HG03558 (cell line): ENCODE data around the gene SBF1.
"Not testable (repeated sequence)": the region's sequence is repeated elsewhere in the genome, so short reads cannot be mapped to it uniquely, and the experiment has no call there.

ENCODE experiments used
- ATAC-seq: cut with Tn5 transposase; IDR thresholded peaks from one replicate; pipeline ENCODE4 v1.9.1; 2021; ENCODE audit warnings: moderate number of reproducible peaks; ENCODE audit not compliant: unreplicated experiment; ENCODE audit errors: extremely low read depth

The SBF1 gene

DNA sequence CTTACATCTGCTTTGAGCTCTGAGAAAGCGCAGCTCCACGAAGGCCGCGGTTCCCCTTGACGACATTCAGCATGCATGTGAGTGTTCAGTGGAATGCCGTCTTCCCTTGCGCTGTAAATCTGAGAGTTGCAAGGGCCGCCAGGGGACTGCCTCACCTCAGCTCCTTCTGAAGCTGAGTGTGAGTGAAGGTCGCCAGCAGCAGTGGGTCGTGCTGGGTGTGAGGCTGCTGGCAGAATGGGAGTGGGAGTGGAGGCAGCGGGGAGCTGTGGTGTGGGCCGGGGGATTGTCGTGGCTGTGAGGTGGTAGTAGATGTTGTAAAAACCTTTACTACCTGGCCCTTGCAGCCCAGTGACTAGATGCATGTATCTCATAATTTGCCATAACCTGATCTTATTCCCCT, 66.5 kb downstream of the SBF1 start:
- ATAC-seq = no peak

DNA sequence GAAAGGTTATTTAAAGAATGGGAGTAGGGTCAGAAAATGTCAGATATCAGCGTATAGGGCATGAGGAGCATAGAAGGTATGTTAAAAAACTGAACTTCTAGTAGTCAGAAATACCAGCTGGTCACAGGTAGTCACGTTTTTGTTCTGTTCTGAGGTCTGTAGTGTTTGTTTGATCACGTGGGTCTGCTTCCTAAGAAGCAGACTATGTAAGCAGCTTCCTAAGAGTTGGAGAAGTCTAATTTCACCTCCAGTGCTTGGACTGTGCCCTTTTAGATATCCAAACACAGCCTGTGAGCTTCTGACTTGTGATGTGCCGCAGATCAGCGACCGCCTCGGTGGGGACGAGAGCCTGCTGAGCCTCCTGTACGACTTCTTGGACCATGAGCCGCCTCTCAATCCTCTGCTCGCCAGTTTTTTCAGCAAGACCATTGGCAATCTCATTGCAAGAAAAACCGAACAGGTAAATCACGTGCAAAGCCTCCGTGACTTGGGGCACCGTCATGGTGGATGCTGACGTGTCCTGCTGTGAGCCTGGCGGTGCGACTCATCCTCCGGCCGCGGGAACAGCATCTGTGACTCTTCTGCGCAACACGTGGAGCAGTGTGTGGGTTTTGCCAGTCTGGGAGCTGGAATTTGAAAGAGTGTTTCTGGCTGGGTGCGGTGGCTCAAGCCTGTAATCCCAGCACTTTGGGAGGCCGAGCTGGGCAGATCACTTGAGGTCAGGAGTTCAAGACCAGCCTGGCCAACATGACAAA, 68.2 kb downstream of the SBF1 start:
- no peak for ATAC-seq

DNA sequence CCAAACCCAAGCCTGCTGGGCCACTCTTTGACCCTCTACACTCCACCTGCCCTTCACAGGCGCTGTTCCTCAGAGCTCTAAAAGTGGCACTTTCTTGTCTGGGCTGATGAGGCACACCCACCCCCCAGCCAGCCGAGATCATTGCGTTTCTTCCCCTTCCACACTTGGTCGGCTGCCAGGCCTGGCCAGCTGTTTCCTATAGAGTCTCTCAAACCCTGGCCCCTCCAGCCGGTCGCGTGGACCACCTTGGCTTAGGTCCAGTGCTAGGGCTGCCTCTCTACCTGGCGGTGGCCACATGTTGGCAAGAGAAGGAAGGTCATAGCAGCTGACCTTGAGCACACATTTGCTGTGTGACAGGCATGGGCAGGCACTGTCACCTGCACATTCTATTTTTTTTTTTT, 71.1 kb downstream of the SBF1 start:
- ATAC-seq = no peak

DNA sequence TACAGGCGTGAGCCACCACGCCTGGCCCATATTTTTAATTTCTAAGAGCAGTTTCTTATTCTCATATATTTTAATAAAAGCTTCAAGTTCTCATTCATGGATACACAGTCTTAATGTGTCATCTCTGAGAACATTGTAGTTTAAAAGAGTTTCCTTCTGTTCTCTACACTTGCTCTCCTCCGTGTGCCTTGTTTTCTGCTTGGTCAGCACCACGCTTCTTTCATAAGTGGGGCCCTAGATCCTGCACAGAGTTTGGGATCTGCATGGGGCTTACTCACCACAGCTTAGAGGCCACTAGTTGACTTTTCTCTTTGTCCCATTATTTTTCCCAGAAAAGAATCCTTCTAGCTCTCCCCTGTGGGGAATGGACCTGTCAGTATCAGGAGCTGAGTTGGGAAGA, 72.9 kb downstream of the SBF1 start:
- ATAC-seq = no peak

DNA sequence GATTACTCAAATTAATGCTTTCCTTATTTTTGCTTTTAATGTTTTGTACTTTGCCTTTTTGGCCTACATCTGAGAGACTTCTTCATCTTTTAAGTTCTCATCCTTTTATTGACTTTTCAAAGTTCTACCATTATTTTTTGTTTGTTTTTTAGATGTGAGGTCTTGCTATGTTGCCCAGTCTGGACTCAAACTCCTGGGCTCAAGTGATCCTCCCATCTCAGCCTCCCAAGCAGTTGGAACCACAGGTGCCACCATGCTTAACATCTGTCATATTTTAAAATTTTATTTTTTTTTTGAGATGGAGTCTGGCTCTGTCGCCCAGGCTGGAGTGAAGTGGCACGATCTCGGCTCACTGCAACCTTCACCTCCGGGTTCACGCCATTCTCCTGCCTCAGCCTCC, 73.9 kb downstream of the SBF1 start:
- no peak for ATAC-seq

DNA sequence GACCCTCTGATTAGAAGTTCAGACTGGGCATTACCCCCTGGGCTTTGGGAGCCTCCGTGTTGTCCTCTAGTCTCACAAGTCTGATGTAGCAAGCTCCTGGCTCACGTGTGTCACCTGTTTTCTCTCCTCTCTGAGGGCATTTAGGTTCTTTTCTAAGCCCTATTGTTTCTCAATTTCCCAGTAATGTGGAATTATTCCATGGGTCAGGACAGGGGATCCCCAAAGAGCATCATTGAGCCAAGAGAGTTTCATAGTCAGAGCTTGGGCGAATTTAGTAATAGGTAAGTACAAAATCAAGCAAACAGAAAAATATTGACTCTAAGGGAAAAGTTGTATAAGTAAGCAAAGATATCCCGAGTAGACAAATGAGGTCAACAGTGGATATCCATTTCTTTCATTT, 74.4 kb downstream of the SBF1 start:
- ATAC-seq = no peak

DNA sequence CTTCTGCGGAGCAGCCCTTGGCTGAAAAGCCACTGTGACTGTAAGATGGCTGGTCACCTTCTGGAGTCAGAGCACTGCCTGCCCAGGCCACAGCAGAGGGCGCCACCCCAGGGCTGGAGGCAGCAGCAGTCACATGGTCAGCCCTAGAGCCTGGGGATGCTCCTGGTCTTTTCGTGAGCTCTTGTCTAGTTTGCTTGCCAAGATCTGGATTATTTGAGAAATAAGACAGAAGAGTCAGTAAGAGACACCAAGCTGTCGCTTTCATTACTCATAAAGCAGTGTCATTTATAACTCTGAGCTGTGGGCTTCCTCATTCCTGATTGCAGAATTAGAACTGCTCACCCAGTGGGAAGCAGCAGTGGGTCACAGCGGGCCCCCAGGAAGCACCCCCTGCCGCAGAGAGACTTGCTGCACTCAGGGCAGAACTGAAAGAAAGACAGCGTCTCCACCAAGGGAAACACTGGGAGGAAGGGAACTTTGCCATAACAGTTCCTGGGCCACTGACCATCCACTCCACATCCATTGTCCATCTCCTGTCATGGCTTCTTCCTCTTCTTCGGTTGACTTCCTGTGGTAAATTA, 75.0 kb downstream of the SBF1 start:
- ATAC-seq = no peak

DNA sequence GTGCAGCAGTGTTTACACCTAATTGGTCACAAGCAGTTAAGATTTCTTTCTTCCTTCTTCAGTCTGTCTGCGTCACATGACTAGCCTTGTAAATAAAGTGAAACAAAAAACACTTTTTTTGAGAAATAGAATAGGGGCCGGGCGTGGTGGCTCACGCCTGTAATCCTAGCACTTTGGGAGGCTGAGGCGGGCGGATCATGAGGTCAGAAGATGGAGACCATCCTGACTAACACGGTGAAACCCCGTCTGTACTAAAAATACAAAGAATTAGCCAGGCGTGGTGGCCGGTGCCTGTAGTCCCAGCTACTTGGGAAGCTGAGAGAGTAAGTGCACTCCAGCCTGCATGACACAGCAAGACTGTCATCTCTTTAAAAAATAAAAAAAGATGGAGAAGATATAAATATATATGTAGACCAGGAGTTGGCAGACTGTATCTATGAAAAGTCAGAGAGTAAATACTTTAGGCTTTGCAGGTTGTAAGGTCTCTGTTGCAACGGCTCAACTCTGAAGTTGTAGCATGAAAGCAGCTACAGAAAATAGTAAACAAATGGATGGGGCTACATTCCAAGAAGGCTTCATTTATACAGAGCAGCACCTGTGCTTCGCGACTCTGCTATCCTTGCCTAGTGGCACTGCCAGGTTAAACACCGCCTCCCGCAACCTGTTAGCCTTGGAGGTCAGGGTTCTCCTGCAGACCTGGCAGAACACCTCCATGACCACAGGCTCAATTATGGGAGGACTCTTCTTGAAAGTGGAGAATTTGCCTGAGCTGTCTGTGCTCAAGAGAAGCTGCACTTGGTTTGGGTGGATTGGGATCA, 75.8 kb downstream of the SBF1 start:
- ATAC-seq = no peak

DNA sequence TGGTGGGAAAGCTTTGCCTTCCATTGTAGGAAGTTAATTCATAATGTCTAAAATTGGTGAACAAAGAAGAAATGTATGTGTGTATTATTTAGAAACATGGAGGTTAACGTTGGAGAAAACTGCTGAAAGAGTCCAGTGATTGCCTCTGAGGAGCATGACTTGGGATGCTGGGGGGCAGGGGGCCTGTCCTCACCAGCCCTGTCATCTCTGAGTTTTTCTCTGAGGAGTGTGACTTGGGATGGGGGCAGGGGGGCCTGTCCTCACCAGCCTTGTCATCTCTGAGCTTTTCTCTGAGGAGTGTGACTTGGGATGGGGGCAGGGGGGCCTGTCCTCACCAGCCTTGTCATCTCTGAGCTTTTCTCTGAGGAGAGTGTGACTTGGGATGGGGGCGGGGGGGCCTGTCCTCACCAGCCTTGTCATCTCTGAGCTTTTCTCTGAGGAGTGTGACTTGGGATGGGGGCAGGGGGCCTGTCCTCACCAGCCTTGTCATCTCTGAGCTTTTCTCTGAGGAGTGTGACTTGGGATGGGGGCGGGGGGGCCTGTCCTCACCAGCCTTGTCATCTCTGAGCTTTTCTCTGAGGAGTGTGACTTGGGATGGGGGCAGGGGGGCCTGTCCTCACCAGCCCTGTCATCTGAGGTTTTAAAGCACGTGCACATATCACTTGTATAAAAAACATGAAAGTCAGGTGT, 77.3 kb downstream of the SBF1 start:
- not testable (repeated sequence) for ATAC-seq

DNA sequence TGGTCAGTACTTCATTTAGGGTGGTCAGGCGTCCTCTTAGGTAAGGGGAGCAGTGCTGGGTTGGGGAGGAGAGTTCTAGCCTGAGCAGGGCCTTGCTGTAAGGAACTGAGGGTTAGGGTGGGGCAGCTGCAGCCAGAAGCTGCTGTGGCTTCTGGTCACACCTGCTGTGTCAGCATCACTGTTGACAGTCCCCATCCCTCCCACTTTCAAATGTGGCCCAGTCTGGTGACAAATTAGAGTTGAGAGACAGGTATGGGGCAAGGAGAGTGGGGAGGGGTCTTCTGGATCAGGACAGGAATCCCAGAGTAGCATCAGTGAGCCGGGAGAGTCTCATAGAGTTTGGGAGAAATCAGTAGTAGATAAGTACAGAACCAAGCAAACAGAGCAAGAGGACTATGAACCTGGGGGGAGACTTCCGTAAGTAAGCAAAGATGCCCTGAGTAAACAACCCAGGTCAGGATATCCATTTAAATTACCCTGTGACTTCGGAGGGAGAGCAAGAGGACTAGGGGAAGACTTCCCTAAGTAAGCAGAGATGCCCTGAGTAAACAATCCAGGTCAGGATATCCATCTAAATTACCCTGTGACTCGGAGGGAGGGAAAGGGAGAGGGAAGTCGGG, 78.0 kb downstream of the SBF1 start:
- ATAC-seq = no peak
